HG03159 (cell line): ENCODE results near the gene GLRX2.
"Not testable (repeated sequence)": the region's sequence is repeated elsewhere in the genome, so short reads cannot be mapped to it uniquely, and the experiment has no call there.

Experiments used
- ATAC-seq: cut with Tn5 transposase; IDR thresholded peaks from one replicate; pipeline ENCODE4 v1.9.1; 2021; ENCODE audit warnings: mild to moderate bottlenecking, moderate library complexity; ENCODE audit not compliant: unreplicated experiment

The GLRX2 gene

GRCh38 chr1:193104907-193105820 lies at the start of gene GLRX2:
GLRX2 (minus strand) TSS chr1:193105414; CDS start chr1:193105382, 32 bp downstream.
- ATAC-seq = peak; percentile 87

- ATAC-seq = no peak
These were observed 39.8 kb upstream of the GLRX2 start for GRCh38 chr1:193144999-193145398.

- no peak for ATAC-seq
These were observed 39.2 kb upstream of the GLRX2 start for GRCh38 chr1:193144361-193144938.

GRCh38 chr1:193143285-193143684 lies 38.1 kb upstream of the GLRX2 start:
- ATAC-seq = no peak

- ATAC-seq = no peak
These were observed 37.2 kb upstream of the GLRX2 start for GRCh38 chr1:193142409-193142808.

- no peak for ATAC-seq
These were observed 36.6 kb upstream of the GLRX2 start for GRCh38 chr1:193141804-193142203.

GRCh38 chr1:193140254-193140653 lies 35.0 kb upstream of the GLRX2 start:
- no peak for ATAC-seq

- no peak for ATAC-seq
These were observed 26.1 kb upstream of the GLRX2 start for GRCh38 chr1:193131266-193131860.

- ATAC-seq = no peak
These were observed 20.2 kb upstream of the GLRX2 start for GRCh38 chr1:193125369-193125768.

GRCh38 chr1:193123751-193124150 lies 18.5 kb upstream of the GLRX2 start:
- ATAC-seq = no peak

GRCh38 chr1:193121616-193122593 lies 16.7 kb upstream of the GLRX2 start, which contains the start of gene CDC73:
CDC73 (plus strand) TSS chr1:193122031; CDS start chr1:193122201, 170 bp downstream.
- ATAC-seq = peak; percentile 96

- ATAC-seq = no peak
These were observed 15.5 kb upstream of the GLRX2 start for GRCh38 chr1:193120604-193121166.

- ATAC-seq = no peak
These were observed 13.9 kb upstream of the GLRX2 start for GRCh38 chr1:193118803-193119730.

- ATAC-seq = no peak
These were observed 13.0 kb upstream of the GLRX2 start for GRCh38 chr1:193118194-193118593.

GRCh38 chr1:193117167-193117566 lies 12.0 kb upstream of the GLRX2 start:
- ATAC-seq = not testable (repeated sequence)

- no peak for ATAC-seq
These were observed 10.5 kb upstream of the GLRX2 start for GRCh38 chr1:193115629-193116227.

- ATAC-seq = no peak
These were observed 9.4 kb upstream of the GLRX2 start for GRCh38 chr1:193114485-193115095.

GRCh38 chr1:193113992-193114332 lies 8.7 kb upstream of the GLRX2 start:
- no peak for ATAC-seq
